AG20443 (cell line): Measurements from ENCODE around the gene C10orf67.
"Not testable (repeated sequence)": the region's sequence is repeated elsewhere in the genome, so short reads cannot be mapped to it uniquely, and the experiment has no call there.

Experiments
- DNase-seq: peaks from one replicate; pipeline ENCODE4 v3.0.0; 2012; ENCODE audit warnings: low spot score, mixed read lengths

The C10orf67 gene

GRCh38 chr10:23344241-23344841, at the start of gene C10orf67:
C10orf67 (minus strand) TSS chr10:23344797; CDS start chr10:23344774, 23 bp downstream.
- DNase-seq, result peak; percentile 34

- no peak for DNase-seq
These were observed 47.2 kb upstream of the C10orf67 start for GRCh38 chr10:23391821-23392220.

GRCh38 chr10:23390809-23391208, 46.2 kb upstream of the C10orf67 start:
- DNase-seq, result no peak

GRCh38 chr10:23390408-23390807, 45.8 kb upstream of the C10orf67 start:
- not testable (repeated sequence) for DNase-seq

GRCh38 chr10:23387516-23387915, 42.9 kb upstream of the C10orf67 start:
- not testable (repeated sequence) for DNase-seq

- no peak for DNase-seq
These were observed 41.5 kb upstream of the C10orf67 start for GRCh38 chr10:23386052-23386451.

- DNase-seq, result peak; percentile 25
These were observed 39.8 kb upstream of the C10orf67 start for GRCh38 chr10:23384364-23384763.

- no peak for DNase-seq
These were observed 39.0 kb upstream of the C10orf67 start for GRCh38 chr10:23383637-23384036.

GRCh38 chr10:23381298-23382040, 36.9 kb upstream of the C10orf67 start:
- DNase-seq, result no peak

- no peak for DNase-seq
These were observed 35.1 kb upstream of the C10orf67 start for GRCh38 chr10:23379686-23380085.

- DNase-seq, result no peak
These were observed 31.6 kb upstream of the C10orf67 start for GRCh38 chr10:23376229-23376655.

GRCh38 chr10:23375366-23375765, 30.8 kb upstream of the C10orf67 start:
- DNase-seq, result no peak

GRCh38 chr10:23373156-23373555, 28.6 kb upstream of the C10orf67 start:
- no peak for DNase-seq

GRCh38 chr10:23371073-23371472, 26.5 kb upstream of the C10orf67 start:
- DNase-seq, result no peak

GRCh38 chr10:23370106-23370505, 25.5 kb upstream of the C10orf67 start:
- DNase-seq, result no peak

GRCh38 chr10:23368816-23369640, 24.4 kb upstream of the C10orf67 start:
- no peak for DNase-seq

GRCh38 chr10:23367896-23368595, 23.4 kb upstream of the C10orf67 start:
- DNase-seq, result no peak

GRCh38 chr10:23365417-23366030, 20.9 kb upstream of the C10orf67 start:
- DNase-seq, result not testable (repeated sequence)

- no peak for DNase-seq
These were observed 19.8 kb upstream of the C10orf67 start for GRCh38 chr10:23364378-23364777.

GRCh38 chr10:23363793-23364135, 19.2 kb upstream of the C10orf67 start:
- no peak for DNase-seq

GRCh38 chr10:23362879-23363792, 18.5 kb upstream of the C10orf67 start:
- no peak for DNase-seq
